ENCODE results near the gene SUPT3H. TPM values are rescaled to one million over a fixed set of nuclear protein-coding genes. Genes with fewer than 3 reads are reported as not detected.

The SUPT3H gene
- total RNA-seq, 6 experiments from 2014 or later, result 0.95 to 2.8 (median 2.0) TPM

DNA sequence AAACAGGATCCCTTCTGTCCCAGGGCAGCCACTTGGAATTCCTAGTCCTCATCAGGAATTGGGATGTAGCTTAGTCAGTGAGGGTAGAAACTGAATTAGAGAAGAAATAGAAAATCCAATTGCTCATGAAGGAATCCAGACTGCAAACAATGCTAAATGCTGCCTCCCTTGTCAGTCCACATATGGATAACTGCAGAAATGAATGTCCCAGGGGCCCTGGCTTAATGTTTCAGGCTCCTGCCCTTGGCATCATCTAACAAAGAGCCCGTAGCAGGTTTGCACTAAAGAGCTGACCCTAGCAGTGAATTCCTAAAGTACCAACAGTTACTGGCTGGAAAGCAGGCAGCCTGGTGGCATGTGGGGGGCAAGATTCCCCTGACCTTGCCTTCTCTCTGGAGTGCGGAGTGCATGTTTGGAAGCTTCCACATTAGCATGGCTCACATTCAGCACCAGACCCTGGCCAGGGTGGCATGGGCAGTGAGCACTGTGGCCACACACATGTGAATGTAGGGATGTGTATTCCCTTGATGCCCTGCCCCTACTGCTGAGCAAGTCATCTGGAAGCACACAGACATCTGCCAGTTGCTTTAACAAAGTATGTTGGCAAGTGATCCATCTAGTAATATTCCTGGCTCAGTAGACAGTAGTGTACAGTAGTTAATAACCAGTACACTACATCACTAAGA, 595.7 kb downstream of the SUPT3H start:
- no peaks in the 10 kb centered on the region for H3K9me3 ChIP-seq
- H3K27ac ChIP-seq, result no peak overlapping the region
- H3K27me3 ChIP-seq, result no peaks in the 10 kb centered on the region
- TF ChIP-seq, protein P1, sequence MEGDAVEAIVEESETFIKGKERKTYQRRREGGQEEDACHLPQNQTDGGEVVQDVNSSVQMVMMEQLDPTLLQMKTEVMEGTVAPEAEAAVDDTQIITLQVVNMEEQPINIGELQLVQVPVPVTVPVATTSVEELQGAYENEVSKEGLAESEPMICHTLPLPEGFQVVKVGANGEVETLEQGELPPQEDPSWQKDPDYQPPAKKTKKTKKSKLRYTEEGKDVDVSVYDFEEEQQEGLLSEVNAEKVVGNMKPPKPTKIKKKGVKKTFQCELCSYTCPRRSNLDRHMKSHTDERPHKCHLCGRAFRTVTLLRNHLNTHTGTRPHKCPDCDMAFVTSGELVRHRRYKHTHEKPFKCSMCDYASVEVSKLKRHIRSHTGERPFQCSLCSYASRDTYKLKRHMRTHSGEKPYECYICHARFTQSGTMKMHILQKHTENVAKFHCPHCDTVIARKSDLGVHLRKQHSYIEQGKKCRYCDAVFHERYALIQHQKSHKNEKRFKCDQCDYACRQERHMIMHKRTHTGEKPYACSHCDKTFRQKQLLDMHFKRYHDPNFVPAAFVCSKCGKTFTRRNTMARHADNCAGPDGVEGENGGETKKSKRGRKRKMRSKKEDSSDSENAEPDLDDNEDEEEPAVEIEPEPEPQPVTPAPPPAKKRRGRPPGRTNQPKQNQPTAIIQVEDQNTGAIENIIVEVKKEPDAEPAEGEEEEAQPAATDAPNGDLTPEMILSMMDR (IDR thresholded peaks at IDR 0.05), result no peak
- TF ChIP-seq POLR2A (IDR thresholded peaks at IDR 0.05), result no peak
- H3K4me1 ChIP-seq, result no peaks in the 10 kb centered on the region
- DNase-seq, result no peak
- intact Hi-C loops (cut with DNase I), result no loop called here
- WGBS (ENCODE audit: insufficient coverage, low coverage, low lambda C conversion rate, missing lambda C conversion rate), result no CpG with 5 or more reads among the region's 2 CpGs
- no peak for ATAC-seq
- no peak overlapping the region for H3K4me3 ChIP-seq
- no peaks in the 10 kb centered on the region for H3K36me3 ChIP-seq

GRCh38 chr6:44780161-44780560, 597.6 kb downstream of the SUPT3H start:
- DNase-seq (no peak), ATAC-seq (peak in 2 of 4 donors; percentile 9 to 39)
- Histone ChIP-seq H3K4me1 (no peaks in the 10 kb centered on the region), H3K27ac (no peak overlapping the region), H3K9me3 (no peaks in the 10 kb centered on the region), H3K27me3 (no peaks in the 10 kb centered on the region), H3K4me3 (no peak overlapping the region), H3K36me3 (no peaks in the 10 kb centered on the region)
- intact Hi-C loops (cut with DNase I), result no loop called here
- TF ChIP-seq, protein P1 (IDR thresholded peaks at IDR 0.05), result no peak
- TF ChIP-seq POLR2A (IDR thresholded peaks at IDR 0.05), result no peak
- 100% methylated on average over 3 of the region's 7 CpGs for WGBS (ENCODE audit: insufficient coverage, low coverage, low lambda C conversion rate, missing lambda C conversion rate)

GRCh38 chr6:44779130-44779826, 598.5 kb downstream of the SUPT3H start:
- intact Hi-C loops (cut with DNase I), result no loop called here
- ATAC-seq (peak; percentile 45 to 83 (median 72)), DNase-seq (no peak)
- TF ChIP-seq POLR2A (IDR thresholded peaks at IDR 0.05), result no peak
- TF ChIP-seq, protein P1 (IDR thresholded peaks at IDR 0.05), result no peak
- Histone ChIP-seq H3K27me3 (no peaks in the 10 kb centered on the region), H3K4me3 (no peak overlapping the region), H3K27ac (no peak overlapping the region), H3K36me3 (no peaks in the 10 kb centered on the region), H3K9me3 (no peaks in the 10 kb centered on the region), H3K4me1 (no peaks in the 10 kb centered on the region)
- WGBS (ENCODE audit: insufficient coverage, low coverage, low lambda C conversion rate, missing lambda C conversion rate), result 62% methylated on average over 7 of the region's 8 CpGs

MicroRNAs encoded within 50 kb of the gene (microRNA counts, 767-probe panel; counts per million panel counts)
- microRNA hsa-miR-586, result 237 counts per million

Small RNA genes lying within 50 kb of the gene (microRNA-seq; reads per million reads assigned to microRNA genes)
- gene MIR586, result 0 to 0.29 reads per million in 2 donors

Small RNA genes lying within 50 kb of the gene (small RNA-seq; reads per million reads assigned to genes)
- 0 reads per million in 2 experiments for gene MIR586

Other genes with a start within 250 kb of the SUPT3H start
- gene RUNX2, start 49.6 kb downstream of the SUPT3H start, total RNA-seq, result under 1 TPM; 0.15 to 0.80 (median 0.43) TPM

Measured in right lobe of liver (tissue), 6 donors.